Measurements from ENCODE around the gene SPG11.
"Not testable (repeated sequence)": the region's sequence is repeated elsewhere in the genome, so short reads cannot be mapped to it uniquely, and the experiment has no call there.

Gene SPG11, protein sequence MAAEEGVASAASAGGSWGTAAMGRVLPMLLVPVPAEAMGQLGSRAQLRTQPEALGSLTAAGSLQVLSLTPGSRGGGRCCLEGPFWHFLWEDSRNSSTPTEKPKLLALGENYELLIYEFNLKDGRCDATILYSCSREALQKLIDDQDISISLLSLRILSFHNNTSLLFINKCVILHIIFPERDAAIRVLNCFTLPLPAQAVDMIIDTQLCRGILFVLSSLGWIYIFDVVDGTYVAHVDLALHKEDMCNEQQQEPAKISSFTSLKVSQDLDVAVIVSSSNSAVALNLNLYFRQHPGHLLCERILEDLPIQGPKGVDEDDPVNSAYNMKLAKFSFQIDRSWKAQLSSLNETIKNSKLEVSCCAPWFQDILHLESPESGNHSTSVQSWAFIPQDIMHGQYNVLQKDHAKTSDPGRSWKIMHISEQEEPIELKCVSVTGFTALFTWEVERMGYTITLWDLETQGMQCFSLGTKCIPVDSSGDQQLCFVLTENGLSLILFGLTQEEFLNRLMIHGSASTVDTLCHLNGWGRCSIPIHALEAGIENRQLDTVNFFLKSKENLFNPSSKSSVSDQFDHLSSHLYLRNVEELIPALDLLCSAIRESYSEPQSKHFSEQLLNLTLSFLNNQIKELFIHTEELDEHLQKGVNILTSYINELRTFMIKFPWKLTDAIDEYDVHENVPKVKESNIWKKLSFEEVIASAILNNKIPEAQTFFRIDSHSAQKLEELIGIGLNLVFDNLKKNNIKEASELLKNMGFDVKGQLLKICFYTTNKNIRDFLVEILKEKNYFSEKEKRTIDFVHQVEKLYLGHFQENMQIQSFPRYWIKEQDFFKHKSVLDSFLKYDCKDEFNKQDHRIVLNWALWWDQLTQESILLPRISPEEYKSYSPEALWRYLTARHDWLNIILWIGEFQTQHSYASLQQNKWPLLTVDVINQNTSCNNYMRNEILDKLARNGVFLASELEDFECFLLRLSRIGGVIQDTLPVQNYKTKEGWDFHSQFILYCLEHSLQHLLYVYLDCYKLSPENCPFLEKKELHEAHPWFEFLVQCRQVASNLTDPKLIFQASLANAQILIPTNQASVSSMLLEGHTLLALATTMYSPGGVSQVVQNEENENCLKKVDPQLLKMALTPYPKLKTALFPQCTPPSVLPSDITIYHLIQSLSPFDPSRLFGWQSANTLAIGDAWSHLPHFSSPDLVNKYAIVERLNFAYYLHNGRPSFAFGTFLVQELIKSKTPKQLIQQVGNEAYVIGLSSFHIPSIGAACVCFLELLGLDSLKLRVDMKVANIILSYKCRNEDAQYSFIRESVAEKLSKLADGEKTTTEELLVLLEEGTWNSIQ (N-terminal part only)
- total RNA-seq: 114 to 211 (median 179) reads per million in 4 donors

DNA sequence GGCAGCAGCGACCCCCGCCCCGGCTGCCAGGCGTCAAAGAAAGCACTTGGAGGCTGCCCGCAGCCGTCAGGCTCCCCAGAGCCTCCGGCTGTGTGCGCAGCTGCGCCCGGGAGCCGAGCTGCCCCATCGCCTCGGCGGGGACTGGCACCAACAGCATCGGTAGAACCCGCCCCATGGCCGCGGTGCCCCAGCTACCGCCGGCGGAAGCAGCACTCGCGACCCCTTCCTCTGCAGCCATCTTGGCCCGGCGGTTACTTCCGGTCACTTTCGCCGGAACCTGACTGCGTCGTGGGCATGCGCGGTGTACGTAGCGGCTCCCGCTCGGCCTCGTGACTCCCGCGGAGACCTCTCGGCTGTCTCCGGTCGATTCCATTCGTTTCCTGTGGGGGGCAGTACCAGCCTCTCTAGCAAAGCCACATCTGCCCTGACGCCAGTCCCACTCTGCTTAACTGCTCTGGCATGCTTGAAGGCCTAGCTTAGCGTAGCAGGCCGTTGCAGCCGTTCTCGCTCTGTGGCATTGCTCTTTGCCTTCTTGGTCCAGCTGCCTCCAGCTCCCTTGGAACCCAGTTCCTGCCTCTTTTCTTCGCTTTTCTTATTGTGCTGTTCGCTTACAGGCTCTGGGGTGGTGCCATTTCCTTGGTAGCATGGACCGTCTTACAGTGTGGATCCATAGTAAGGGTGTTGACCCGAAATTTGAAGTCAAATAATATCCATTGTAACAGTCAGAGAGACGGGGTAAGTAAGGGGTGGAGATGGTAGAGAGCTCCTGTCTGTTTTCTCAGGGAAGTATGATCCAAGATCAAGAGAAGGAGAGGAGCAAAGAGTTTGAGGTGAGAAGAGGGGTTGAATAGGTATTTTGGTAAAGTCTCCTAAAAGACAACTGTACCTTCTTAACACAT is at the start of gene SPG11:
Gene SPG11 (minus strand): TSS at position 253 of the 899 bp plus-strand sequence. CDS start 15 bp downstream, at position 238.
- peak; percentile 90 to 99 (median 93) for DNase-seq

DNA sequence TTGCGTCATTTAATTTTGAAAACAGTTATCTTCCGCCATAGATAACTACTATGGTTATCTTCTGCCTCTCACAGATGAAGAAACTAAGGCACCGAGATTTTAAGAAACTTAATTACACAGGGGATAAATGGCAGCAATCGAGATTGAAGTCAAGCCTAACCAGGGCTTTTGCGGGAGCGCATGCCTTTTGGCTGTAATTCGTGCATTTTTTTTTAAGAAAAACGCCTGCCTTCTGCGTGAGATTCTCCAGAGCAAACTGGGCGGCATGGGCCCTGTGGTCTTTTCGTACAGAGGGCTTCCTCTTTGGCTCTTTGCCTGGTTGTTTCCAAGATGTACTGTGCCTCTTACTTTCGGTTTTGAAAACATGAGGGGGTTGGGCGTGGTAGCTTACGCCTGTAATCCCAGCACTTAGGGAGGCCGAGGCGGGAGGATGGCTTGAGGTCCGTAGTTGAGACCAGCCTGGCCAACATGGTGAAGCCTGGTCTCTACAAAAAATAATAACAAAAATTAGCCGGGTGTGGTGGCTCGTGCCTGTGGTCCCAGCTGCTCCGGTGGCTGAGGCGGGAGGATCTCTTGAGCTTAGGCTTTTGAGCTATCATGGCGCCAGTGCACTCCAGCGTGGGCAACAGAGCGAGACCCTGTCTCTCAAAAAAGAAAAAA is 49.0 kb upstream of the SPG11 start:
- peak in 4 of 5 donors; percentile 50 to 79 (median 58) for DNase-seq

DNA sequence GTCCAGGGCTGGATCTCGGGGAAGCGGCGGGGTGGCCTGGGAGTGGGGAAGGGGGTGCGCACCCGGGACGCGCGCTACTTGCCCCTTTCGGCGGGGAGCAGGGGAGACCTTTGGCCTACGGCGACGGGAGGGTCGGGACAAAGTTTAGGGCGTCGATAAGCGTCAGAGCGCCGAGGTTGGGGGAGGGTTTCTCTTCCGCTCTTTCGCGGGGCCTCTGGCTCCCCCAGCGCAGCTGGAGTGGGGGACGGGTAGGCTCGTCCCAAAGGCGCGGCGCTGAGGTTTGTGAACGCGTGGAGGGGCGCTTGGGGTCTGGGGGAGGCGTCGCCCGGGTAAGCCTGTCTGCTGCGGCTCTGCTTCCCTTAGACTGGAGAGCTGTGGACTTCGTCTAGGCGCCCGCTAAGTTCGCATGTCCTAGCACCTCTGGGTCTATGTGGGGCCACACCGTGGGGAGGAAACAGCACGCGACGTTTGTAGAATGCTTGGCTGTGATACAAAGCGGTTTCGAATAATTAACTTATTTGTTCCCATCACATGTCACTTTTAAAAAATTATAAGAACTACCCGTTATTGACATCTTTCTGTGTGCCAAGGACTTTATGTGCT is 48.4 kb upstream of the SPG11 start:
- DNase-seq: peak; percentile 44 to 77 (median 54)

DNA sequence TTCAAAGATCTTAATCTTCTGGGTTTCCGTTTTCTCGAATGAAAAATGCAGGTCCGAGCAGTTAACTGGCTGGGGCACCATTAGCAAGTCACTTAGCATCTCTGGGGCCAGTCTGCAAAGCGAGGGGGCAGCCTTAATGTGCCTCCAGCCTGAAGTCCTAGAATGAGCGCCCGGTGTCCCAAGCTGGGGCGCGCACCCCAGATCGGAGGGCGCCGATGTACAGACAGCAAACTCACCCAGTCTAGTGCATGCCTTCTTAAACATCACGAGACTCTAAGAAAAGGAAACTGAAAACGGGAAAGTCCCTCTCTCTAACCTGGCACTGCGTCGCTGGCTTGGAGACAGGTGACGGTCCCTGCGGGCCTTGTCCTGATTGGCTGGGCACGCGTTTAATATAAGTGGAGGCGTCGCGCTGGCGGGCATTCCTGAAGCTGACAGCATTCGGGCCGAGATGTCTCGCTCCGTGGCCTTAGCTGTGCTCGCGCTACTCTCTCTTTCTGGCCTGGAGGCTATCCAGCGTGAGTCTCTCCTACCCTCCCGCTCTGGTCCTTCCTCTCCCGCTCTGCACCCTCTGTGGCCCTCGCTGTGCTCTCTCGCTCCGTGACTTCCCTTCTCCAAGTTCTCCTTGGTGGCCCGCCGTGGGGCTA is 47.8 kb upstream of the SPG11 start, which contains the start of the genes B2M and PATL2:
Gene B2M (plus strand): TSS at position 422 of the 647 bp plus-strand sequence. CDS start 30 bp downstream, at position 452.
Gene PATL2 (minus strand): TSS at position 228 of the 647 bp plus-strand sequence. CDS start 34,833 bp downstream, outside the sequence.
- DNase-seq: peak; percentile 86 to 97 (median 91)

DNA sequence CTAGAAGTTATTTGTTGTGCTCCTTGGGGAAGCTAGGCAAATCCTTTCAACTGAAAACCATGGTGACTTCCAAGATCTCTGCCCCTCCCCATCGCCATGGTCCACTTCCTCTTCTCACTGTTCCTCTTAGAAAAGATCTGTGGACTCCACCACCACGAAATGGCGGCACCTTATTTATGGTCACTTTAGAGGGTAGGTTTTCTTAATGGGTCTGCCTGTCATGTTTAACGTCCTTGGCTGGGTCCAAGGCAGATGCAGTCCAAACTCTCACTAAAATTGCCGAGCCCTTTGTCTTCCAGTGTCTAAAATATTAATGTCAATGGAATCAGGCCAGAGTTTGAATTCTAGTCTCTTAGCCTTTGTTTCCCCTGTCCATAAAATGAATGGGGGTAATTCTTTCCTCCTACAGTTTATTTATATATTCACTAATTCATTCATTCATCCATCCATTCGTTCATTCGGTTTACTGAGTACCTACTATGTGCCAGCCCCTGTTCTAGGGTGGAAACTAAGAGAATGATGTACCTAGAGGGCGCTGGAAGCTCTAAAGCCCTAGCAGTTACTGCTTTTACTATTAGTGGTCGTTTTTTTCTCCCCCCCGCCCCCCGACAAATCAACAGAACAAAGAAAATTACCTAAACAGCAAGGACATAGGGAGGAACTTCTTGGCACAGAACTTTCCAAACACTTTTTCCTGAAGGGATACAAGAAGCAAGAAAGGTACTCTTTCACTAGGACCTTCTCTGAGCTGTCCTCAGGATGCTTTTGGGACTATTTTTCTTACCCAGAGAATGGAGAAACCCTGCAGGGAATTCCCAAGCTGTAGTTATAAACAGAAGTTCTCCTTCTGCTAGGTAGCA is 47.0 kb upstream of the SPG11 start:
- peak in 1 of 5 donors; percentile 78 for DNase-seq

DNA sequence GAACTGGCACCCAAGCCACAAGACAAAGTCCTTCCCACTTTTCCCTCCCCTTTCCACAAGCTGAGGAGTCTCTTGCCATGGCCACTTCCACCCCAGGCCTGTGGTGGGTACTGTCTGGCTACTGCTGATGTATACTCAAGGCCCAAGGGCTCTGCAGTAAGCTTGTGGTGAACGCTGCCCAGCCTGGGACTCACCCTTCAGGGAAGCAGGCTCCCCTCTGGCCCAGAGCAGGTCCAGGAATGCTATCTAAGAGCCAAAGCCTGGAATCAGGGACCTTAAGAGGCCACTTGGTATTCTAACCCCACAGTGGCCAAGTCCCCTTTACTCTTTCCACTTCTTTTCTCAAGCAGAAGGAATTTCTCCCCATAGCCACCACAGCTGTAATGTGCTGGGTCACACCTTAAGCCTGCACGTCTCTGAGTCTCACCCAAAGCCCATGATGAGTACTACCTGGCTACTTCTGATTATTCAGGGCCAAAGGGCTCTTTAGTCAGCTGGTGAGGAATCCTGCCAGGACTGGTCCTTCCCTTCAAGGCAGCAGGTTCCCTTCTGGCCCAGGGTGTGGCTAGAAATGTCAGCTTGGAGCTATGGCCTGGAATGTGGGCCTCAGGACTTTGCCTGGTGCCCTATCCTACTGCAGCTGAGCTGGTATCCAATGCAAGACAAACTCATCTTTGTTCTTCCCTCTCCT is 43.6 kb upstream of the SPG11 start:
- DNase-seq: no peak

DNA sequence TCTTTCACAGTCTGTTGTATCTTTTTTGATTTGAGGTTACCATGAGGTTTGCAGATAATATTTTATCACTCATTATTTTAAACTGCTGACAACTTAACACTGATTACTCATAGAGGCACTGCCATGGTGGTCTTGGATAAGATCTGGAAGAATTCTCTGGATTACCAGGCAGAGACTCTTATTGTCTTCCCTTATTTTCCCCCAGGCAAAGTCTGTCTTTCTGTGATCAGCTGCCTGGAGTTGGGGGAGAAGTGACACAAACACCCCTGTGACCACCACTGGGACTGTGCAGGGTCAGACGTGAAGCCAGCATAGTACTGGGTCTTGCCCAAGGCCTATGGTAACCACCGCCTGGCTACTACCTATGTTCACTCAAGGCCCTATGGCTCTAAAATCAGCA is 42.9 kb upstream of the SPG11 start:
- no peak for DNase-seq

DNA sequence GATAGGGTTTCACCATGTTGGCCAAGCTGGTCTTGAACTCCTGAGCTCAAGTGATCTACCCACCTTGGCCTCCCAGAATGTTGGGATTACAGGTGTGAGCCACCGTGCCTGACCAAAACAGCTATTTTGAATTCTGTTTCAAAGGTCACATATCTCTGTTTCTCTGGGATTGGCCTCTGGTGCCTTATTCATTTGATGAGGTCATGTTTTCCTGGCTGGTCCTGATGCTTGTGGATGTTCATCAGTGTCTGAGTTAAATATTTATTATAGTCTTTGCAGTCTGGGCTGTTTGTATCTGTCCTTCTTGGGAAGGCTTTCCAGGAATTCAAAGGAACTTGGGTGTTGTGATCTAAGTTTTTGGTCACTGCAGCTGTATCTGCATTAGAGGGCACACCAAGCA is 42.5 kb upstream of the SPG11 start:
- no peak for DNase-seq

DNA sequence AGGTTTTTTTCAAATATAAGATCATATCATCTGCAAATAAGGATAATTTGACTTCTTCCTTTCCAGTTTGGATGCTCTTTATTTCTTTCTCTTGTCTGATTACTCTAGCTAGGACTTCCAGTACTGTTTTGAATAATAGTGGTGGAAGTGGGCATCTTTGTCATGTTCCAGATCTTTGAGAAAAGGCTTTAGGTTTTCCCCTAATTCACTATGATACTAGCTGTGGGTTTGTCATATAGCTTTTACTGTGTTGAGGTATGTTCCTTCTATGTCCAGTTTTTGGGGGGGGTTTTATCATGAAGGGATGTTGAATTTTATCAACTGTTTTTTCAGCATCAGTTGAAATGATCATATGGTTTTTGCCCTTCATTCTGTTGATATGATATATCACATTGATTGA is 37.2 kb upstream of the SPG11 start:
- not testable (repeated sequence) for DNase-seq

DNA sequence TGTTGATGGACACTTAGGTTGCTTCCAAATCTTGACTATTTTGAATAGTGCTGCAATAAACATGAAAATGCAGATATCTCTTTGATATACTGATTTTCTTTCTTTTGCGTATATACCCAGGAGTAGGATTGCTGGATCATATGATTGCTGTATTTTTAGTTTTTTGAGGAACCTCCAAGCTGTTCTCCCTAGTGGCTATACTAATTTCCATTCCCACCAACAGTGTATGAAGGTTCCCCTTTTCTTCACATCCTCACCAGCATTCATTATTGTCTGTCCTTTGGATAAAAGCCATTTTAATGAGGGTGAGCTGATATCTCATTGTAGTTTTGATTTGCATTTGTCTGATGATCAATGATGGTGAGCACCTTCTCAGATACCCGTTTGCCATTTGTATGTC is 35.2 kb upstream of the SPG11 start:
- DNase-seq: no peak

DNA sequence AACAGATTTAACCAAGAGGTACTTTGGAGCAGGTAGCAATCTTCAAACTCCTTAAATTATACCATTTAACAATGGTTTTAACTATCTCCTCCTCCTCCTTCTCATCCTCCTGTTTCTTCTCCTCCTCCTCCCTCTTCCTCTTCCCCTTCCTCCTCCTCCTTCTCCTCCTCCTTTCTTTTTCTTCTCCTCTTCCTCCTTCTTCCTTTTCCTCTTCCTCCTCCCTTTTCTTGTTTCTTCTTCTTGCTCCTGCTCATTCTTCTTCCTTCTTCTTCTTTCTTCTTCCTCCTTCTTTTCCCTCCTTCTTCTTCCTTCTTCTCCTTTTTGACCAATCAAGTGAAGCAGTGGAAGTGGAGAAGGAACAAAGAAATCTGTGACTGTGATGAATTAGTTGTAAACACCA is 33.6 kb upstream of the SPG11 start:
- no peak for DNase-seq

DNA sequence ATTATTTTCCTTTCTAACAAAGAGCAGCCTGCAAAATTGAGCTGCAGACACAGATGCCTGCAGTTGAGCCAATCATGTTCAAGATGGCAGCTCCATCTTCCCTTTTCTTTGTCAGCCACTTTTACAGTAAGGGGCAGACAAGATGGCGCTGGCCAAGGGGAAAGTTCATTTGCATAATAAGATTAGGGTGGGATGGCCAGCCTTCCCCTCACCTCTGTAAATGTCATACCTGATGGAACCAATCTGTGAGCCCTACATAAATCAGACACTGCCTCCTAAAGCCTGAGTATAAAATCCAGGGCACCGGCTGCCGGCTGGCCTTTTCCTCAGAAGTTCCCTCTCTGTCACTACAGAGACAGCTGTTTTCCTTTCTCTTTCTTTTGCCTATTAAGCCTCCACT is 31.8 kb upstream of the SPG11 start:
- no peak for DNase-seq

DNA sequence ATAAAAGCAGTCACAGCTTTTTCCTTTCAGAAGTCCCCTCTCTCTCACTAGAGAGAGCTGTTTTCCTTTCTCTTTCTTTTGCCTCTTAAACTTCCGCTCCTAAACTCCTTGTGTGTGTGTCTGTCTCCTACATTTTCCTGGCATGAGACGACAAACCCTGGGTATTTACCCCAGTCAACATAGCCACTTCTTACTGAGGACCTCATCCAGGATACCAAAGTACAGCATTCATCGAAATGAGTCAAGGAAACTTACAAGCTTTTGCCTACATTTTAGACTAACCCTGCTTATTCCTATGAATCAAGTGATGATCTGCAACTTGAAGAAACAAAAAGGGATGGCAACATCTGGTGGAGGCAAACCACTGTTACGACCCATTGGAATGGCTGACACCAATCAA is 31.0 kb upstream of the SPG11 start:
- no peak for DNase-seq

DNA sequence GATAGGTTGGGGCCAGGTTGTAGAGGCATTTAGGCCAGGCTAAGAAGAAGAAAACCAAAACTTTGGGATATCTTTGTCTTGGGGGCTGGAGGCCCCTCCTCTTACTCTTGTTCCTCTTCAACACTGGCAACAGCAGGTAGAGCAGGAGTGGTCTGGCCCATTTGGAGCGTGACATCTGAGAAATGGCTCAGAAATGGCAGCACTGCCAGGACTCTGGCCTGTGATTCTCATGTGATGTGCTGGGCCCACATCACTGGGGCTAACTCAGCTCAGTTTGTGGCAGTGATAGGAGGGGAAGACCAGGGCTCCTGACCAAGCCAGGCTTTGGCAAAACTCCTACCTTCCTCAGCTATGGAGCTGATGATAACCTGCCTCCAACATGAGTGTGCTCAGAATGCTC is 29.2 kb upstream of the SPG11 start:
- DNase-seq: no peak

DNA sequence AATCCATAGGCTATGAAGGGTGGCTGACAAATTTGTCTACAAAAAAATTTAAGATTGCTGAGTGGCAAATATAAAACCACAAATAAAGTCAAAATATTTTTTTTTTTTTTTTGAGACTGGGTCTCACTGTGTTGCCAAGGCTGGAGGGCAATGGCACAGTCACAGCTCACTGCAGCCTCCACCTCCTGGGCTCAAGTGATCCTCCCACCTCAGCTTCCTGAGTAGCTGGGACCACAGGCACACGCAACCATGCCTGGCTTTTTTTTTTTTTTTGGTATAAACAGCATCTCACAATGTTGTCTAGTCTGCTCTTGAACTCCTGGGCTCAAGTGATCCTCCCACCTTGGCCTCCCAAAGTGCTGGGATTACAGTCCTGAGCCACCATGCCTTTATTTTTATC is 26.8 kb upstream of the SPG11 start:
- DNase-seq: peak in 1 of 5 donors; percentile 49

DNA sequence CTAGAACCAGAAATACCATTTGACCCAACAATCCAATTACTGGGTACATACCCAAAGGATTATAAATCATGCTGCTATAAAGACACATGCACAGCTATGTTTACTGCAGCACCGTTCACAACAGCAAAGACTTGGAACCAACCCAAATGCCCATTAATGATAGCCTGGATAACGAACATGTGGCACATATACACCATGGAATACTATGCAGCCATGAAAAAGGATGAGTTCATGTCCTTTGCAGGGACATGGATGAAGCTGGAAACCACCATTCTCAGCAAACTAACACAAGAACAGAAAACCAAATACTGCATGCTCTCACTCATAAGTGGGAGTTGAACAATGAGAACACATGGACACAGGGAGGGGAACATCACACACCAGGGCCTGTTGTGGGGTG is 25.9 kb upstream of the SPG11 start:
- not testable (repeated sequence) for DNase-seq

DNA sequence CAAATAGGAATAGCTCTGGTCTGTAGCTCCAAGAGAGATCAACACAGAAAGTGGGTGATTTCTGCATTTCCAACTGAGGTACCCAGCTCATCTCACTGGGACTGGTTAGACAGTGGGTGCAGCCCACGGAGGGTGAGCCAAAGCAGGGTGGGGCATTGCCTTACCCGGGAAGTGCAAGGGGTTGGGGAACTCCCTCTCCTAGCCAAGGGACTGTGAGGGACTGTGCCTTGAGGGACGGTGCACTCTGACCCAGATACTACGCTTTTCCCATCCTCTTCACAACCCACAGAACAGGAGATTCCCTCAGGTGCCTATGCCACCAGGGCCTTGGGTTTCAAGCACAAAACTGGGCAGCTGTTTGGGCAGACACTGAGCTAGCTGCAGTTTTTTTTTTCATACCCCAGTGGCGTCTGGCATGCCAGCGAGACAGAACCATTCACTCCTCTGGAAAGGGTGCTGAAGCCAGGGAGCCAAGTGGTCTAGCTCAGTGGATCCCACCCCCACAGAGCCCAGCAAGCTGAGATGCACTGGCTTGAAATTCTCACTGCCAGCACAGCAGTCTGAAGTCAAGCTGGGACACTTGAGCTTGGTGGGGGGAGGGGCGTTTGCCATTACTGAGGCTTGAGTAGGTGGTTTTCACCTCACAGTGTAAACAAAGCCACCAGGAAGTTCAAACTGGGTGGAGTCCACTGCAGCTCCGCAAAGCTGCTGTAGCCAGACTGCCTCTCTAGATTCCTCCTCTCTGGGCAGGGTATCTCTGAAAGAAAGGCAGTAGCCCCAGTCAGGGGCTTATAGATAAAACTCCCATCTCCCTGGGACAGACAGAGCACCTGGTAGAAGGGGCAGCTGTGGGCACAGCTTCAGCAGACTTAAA is 19.6 kb upstream of the SPG11 start:
- DNase-seq: peak; percentile 43 to 92 (median 65)

Measured in T-helper 1 cell (primary cell).